Neuronal stem cell (in vitro differentiated cells): Measurements from ENCODE around the gene PPP5C.

Source experiments
- DNase-seq: peaks from one replicate; pipeline ENCODE4 v3.0.0-alpha.2; 2013; ENCODE audit warnings: low spot score
- H2AFZ ChIP-seq: one replicate; pipeline ENCODE4 v1.6.1; 2013; ENCODE audit warnings: mild to moderate bottlenecking, low read length, inconsistent platforms
- H2AK5ac ChIP-seq: 2 replicates; pipeline ENCODE4 v1.6.1; 2013; ENCODE audit warnings: low read depth, mild to moderate bottlenecking, inconsistent platforms, low read length, moderate library complexity, mixed read lengths
- H2BK120ac ChIP-seq: 2 replicates; pipeline ENCODE4 v1.6.1; 2013; ENCODE audit warnings: low read depth, mild to moderate bottlenecking, inconsistent platforms, low read length, moderate library complexity, mixed read lengths
- H2BK12ac ChIP-seq: one replicate; pipeline ENCODE4 v1.6.1; 2013; ENCODE audit warnings: low read length, inconsistent platforms
- H2BK15ac ChIP-seq: 2 replicates; pipeline ENCODE4 v1.6.1; 2013; ENCODE audit warnings: mild to moderate bottlenecking, low read length, inconsistent platforms, mixed read lengths
- H2BK5ac ChIP-seq: one replicate; pipeline ENCODE4 v1.6.1; 2013; ENCODE audit warnings: inconsistent platforms, mild to moderate bottlenecking, low read length, moderate library complexity
- H3K14ac ChIP-seq: one replicate; pipeline ENCODE4 v1.6.1; 2013; ENCODE audit warnings: low read length, inconsistent platforms
- H3K18ac ChIP-seq: 2 replicates; pipeline ENCODE4 v1.6.1; 2013; ENCODE audit warnings: low read length, inconsistent platforms
- H3K23ac ChIP-seq: 2 replicates; pipeline ENCODE4 v1.6.1; 2013; ENCODE audit warnings: low read depth, mild to moderate bottlenecking, mixed read lengths, low read length, inconsistent platforms; ENCODE audit not compliant: poor library complexity
- H3K27ac ChIP-seq: replicated peaks from 3 replicates; pipeline ENCODE4 v1.5.1; 2013; ENCODE audit warnings: low read length, inconsistent platforms
- H3K27me3 ChIP-seq, 3 experiments: 2 replicates each; pipeline ENCODE4 v1.6.1; 2013; ENCODE audit warnings: low read length in 3 of 3, mild to moderate bottlenecking in 2 of 3, inconsistent platforms in 1 of 3, low read depth in 1 of 3, mixed read lengths in 1 of 3, moderate library complexity in 1 of 3; ENCODE audit not compliant: control insufficient read depth in 3 of 3, insufficient read depth in 3 of 3
- H3K36me3 ChIP-seq, 2 donors: replicated peaks in 1 of 2; 2 replicates each; pipeline ENCODE4 v1.6.1; 2013; ENCODE audit warnings: low read length in 2 of 2; ENCODE audit not compliant: control insufficient read depth in 2 of 2, insufficient read depth in 2 of 2
- H3K4ac ChIP-seq: 2 replicates; pipeline ENCODE4 v1.6.1; 2013; ENCODE audit warnings: inconsistent platforms, mild to moderate bottlenecking, low read length, moderate library complexity
- H3K4me1 ChIP-seq, 2 donors: 1 replicate in 1 of 2; 2 replicates in 1 of 2; pipeline ENCODE4 v1.6.1; 2013; ENCODE audit warnings: low read length in 2 of 2, low read depth in 1 of 2; ENCODE audit not compliant: control insufficient read depth in 2 of 2, insufficient read depth in 1 of 2
- H3K4me2 ChIP-seq: one replicate; pipeline ENCODE4 v1.6.1; 2013; ENCODE audit warnings: mild to moderate bottlenecking, low read length, inconsistent platforms; ENCODE audit not compliant: insufficient read depth, poor library complexity, severe bottlenecking
- H3K4me3 ChIP-seq, 2 donors: 2 replicates each; pipeline ENCODE4 v1.5.1; 2013; ENCODE audit warnings: low read length in 2 of 2, mild to moderate bottlenecking in 2 of 2, inconsistent platforms in 1 of 2, moderate library complexity in 1 of 2
- H3K79me1 ChIP-seq: one replicate; pipeline ENCODE4 v1.6.1; 2013; ENCODE audit warnings: low read depth, mild to moderate bottlenecking, inconsistent platforms, low read length, moderate library complexity
- H3K9ac ChIP-seq: one replicate; pipeline ENCODE4 v1.6.1; 2013; ENCODE audit warnings: mild to moderate bottlenecking, low read depth, low read length, inconsistent platforms; ENCODE audit not compliant: poor library complexity
- H3K9me3 ChIP-seq, 2 donors: replicated peaks in 1 of 2; 2 replicates each; pipeline versions ENCODE3 to v1.6.1; 2013; ENCODE audit warnings: low read length in 2 of 2, mild to moderate bottlenecking in 2 of 2, inconsistent platforms in 1 of 2, low read depth in 1 of 2, mixed read lengths in 1 of 2, moderate library complexity in 1 of 2; ENCODE audit not compliant: control insufficient read depth in 2 of 2, insufficient read depth in 1 of 2
- H4K8ac ChIP-seq: one replicate; pipeline ENCODE4 v1.6.1; 2013; ENCODE audit warnings: low read depth, mild to moderate bottlenecking, inconsistent platforms, low read length, moderate library complexity
- H4K91ac ChIP-seq: one replicate; pipeline ENCODE4 v1.6.1; 2013; ENCODE audit warnings: low read length, low read depth, mild to moderate bottlenecking, inconsistent platforms; ENCODE audit not compliant: poor library complexity
- WGBS, 2 donors: extraction: QIAGEN DNeasy Blood & Tissue Kit; methylation state at CpG; one replicate each; pipeline ENCODE4 v1.1.7; 2013; ENCODE audit warnings: missing lambda C conversion rate in 2 of 2, mixed read lengths in 1 of 2; ENCODE audit not compliant: insufficient read length in 2 of 2, insufficient replicate concordance in 1 of 2; ENCODE audit errors: extremely low coverage in 2 of 2; 5-methylcytosine and 5-hydroxymethylcytosine counted together

PPP5C gene

GRCh38 chr19:46361915-46362314 is 15.0 kb downstream of the PPP5C start:
- no peak overlapping the region for H2AK5ac ChIP-seq
- no peaks in the 10 kb centered on the region for H3K79me1 ChIP-seq
- peaks cover 4 to 89% of the 10 kb centered on the region in 2 donors for H3K36me3 ChIP-seq
- DNase-seq = no peak
- H3K9ac ChIP-seq = no peak overlapping the region
- H2BK120ac ChIP-seq = no peak overlapping the region
- H2BK5ac ChIP-seq = no peak overlapping the region
- no CpG with 5 or more reads among the region's 2 CpGs for WGBS, 2 donors
- no peak overlapping the region for H3K4me2 ChIP-seq
- no peak overlapping the region for H4K91ac ChIP-seq
- no peak overlapping the region for H2AFZ ChIP-seq
- no peak overlapping the region for H3K23ac ChIP-seq
- H3K4me3 ChIP-seq = no peak overlapping the region
- no peaks in the 10 kb centered on the region for H3K27me3 ChIP-seq
- H3K27ac ChIP-seq = no peak overlapping the region
- no peak overlapping the region for H3K4ac ChIP-seq
- no peak overlapping the region for H2BK15ac ChIP-seq
- no peak overlapping the region for H3K18ac ChIP-seq
- peaks cover 0 to 7% of the 10 kb centered on the region in 2 donors for H3K4me1 ChIP-seq
- H3K9me3 ChIP-seq = no peaks in the 10 kb centered on the region
- no peak overlapping the region for H3K14ac ChIP-seq
- H2BK12ac ChIP-seq = no peak overlapping the region
- no peak overlapping the region for H4K8ac ChIP-seq

GRCh38 chr19:46364359-46364758 is 17.5 kb downstream of the PPP5C start:
- Histone ChIP-seq H3K4ac (no peak overlapping the region), H3K36me3 (peaks cover 11 to 88% of the 10 kb centered on the region in 2 donors)

GRCh38 chr19:46365561-46365960 is 18.7 kb downstream of the PPP5C start:
- peaks cover 11 to 82% of the 10 kb centered on the region in 2 donors for H3K36me3 ChIP-seq
- no peaks in the 10 kb centered on the region for H3K27me3 ChIP-seq
- no peak overlapping the region for H3K27ac ChIP-seq

More at GRCh38 chr19:46364359-46364758, 17.5 kb downstream of the PPP5C start:
- H2AK5ac ChIP-seq = no peak overlapping the region
- no peak overlapping the region for H4K91ac ChIP-seq
- H3K23ac ChIP-seq = no peak overlapping the region
- H2AFZ ChIP-seq = no peak overlapping the region
- no peak overlapping the region for H2BK12ac ChIP-seq
- no peak overlapping the region for H3K4me3 ChIP-seq
- H3K79me1 ChIP-seq = peaks cover 6% of the 10 kb centered on the region
- WGBS, 2 donors = no CpG with 5 or more reads among the region's 2 CpGs
- H3K27ac ChIP-seq = no peak overlapping the region
- no peaks in the 10 kb centered on the region for H3K9me3 ChIP-seq
- H3K14ac ChIP-seq = no peak overlapping the region
- H4K8ac ChIP-seq = no peak overlapping the region
- H3K4me1 ChIP-seq = peaks cover 0 to 9% of the 10 kb centered on the region in 2 donors
- H2BK15ac ChIP-seq = no peak overlapping the region
- no peak overlapping the region for H2BK120ac ChIP-seq
- H2BK5ac ChIP-seq = no peak overlapping the region
- no peak overlapping the region for H3K4me2 ChIP-seq
- DNase-seq = no peak
- H3K18ac ChIP-seq = no peak overlapping the region
- no peak overlapping the region for H3K9ac ChIP-seq
- H3K27me3 ChIP-seq = no peaks in the 10 kb centered on the region

GRCh38 chr19:46366620-46367292 is 19.9 kb downstream of the PPP5C start:
- H4K91ac ChIP-seq = no peak overlapping the region
- no peak overlapping the region for H2AFZ ChIP-seq
- H3K9ac ChIP-seq = no peak overlapping the region
- H3K79me1 ChIP-seq = peaks cover 15% of the 10 kb centered on the region
- no peak overlapping the region for H3K14ac ChIP-seq
- H2BK120ac ChIP-seq = no peak overlapping the region
- no peaks in the 10 kb centered on the region for H3K27me3 ChIP-seq
- H2BK5ac ChIP-seq = no peak overlapping the region
- no peak overlapping the region for H2BK12ac ChIP-seq
- H3K23ac ChIP-seq = no peak overlapping the region
- no peaks in the 10 kb centered on the region for H3K9me3 ChIP-seq
- no peak overlapping the region for H3K4me2 ChIP-seq
- H2BK15ac ChIP-seq = no peak overlapping the region
- H3K4ac ChIP-seq = no peak overlapping the region
- peaks cover 4 to 9% of the 10 kb centered on the region in 2 donors for H3K4me1 ChIP-seq
- DNase-seq = no peak
- no peak overlapping the region for H3K18ac ChIP-seq
- no peak overlapping the region for H3K27ac ChIP-seq
- H3K4me3 ChIP-seq = no peak overlapping the region
- H2AK5ac ChIP-seq = no peak overlapping the region
- WGBS, 2 donors = no CpG with 5 or more reads among the region's 9 CpGs
- H3K36me3 ChIP-seq = peaks cover 11 to 84% of the 10 kb centered on the region in 2 donors
- no peak overlapping the region for H4K8ac ChIP-seq

More at GRCh38 chr19:46365561-46365960, 18.7 kb downstream of the PPP5C start:
- Histone ChIP-seq H2BK5ac (no peak overlapping the region), H3K79me1 (peaks cover 9% of the 10 kb centered on the region), H3K14ac (no peak overlapping the region), H3K9ac (no peak overlapping the region), H3K9me3 (no peaks in the 10 kb centered on the region), H2BK15ac (no peak overlapping the region), H3K23ac (no peak overlapping the region), H4K91ac (no peak overlapping the region), H2AK5ac (no peak overlapping the region), H3K18ac (no peak overlapping the region), H4K8ac (no peak overlapping the region), H2BK12ac (no peak overlapping the region), H3K4ac (no peak overlapping the region), H2BK120ac (no peak overlapping the region), H2AFZ (no peak overlapping the region), H3K4me1 (peaks cover 0 to 9% of the 10 kb centered on the region in 2 donors), H3K4me3 (no peak overlapping the region), H3K4me2 (no peak overlapping the region)
- no peak for DNase-seq
- WGBS, 2 donors = no CpG with 5 or more reads among the region's 4 CpGs
